HG03565 (cell line): Measurements from ENCODE around the gene FBXO10.

Experiments used
- ATAC-seq: cut with Tn5 transposase; IDR thresholded peaks from one replicate; pipeline ENCODE4 v1.9.1; 2021; ENCODE audit warnings: mild to moderate bottlenecking, moderate library complexity; ENCODE audit not compliant: unreplicated experiment

Gene FBXO10

GRCh38 chr9:37551468-37551867 is 24.7 kb downstream of the FBXO10 start:
- no peak for ATAC-seq

- no peak for ATAC-seq
Observed at GRCh38 chr9:37550781-37551180, 25.4 kb downstream of the FBXO10 start.

GRCh38 chr9:37549527-37549926 is 26.7 kb downstream of the FBXO10 start:
- no peak for ATAC-seq

DNA sequence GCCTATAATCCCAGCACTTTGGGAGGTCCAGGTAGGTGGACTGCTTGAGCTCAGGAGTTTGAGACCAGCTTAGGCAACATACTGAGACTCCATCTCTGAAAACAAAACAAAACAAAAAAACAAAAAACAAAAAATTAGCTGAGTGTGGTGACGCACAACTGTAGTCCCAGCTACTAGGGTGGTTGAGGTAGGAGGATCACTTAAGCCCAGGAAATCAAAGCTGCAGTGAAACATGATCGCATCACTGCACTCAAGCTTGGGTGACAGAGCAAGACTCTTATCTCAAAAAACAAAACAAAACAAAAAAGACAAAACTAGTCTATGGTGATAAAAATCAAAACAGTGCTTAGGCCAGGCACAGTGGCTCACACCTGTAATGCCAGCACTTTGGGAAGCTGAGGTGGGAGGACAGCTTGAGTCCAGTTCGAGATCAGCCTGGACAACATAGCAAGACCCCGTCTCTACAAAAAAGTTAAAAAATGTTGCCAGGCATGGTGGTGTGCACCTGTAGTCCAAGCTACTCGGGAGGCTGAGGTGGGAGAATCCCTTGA is 28.8 kb downstream of the FBXO10 start:
- ATAC-seq: no peak

GRCh38 chr9:37543468-37543867 is 32.7 kb downstream of the FBXO10 start:
- no peak for ATAC-seq

DNA sequence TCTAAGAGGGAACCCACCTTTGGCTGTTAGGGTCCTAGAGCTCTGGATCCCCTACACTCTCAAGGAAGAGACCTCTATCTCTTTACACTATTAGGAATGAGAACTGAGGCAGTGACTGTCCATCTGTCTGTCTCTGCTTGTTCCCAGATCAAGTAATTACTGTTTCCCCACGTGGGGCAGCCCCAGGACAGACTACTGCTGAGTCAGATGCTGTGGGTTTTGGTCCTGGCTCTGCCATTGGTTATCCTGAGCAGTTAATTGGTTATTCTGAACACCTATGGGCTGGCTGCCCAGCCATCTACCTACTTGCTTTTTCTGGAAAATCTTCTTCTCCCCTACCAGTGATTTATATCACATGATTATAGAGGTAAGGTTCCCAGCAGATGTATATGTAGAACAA is 33.3 kb downstream of the FBXO10 start:
- no peak for ATAC-seq

DNA sequence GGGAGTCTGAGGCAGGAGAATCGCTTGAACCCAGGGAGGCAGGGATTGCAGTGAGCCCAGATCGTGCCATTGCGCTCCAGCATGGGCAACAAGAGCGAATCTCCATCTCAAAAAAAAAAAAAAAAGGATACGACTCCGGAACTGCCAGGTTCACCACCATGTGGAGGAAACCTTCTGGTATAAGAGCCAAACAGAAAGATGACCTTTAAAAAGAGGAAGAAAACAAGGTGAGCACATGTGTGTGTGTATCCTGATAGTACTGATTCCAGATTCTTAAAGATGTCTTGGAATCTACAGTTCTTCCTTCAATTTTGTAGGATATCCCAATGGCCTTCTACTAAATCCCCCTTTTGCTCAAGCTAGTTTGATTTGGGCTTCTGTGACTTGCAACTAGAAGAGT is 33.7 kb downstream of the FBXO10 start:
- ATAC-seq: no peak

DNA sequence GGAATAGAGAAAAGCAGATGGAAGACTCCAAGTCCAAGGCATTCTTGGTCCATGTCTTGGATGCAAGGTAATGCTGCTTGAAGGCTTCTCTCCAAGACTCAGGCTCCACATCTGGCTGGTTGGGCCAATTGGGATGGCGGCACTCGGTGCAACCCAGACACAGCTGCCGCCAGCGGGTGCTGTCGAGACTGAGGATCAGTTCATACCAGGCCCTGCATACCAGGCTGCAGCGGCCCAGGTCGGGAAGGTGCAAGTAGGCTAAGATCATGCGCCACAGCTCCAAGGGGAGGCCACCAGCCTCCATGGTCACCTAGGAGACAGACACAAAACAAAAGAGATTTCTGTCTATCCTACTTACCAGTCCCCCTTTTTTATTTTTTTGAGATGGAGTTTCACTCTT is 34.7 kb downstream of the FBXO10 start:
- ATAC-seq: no peak

DNA sequence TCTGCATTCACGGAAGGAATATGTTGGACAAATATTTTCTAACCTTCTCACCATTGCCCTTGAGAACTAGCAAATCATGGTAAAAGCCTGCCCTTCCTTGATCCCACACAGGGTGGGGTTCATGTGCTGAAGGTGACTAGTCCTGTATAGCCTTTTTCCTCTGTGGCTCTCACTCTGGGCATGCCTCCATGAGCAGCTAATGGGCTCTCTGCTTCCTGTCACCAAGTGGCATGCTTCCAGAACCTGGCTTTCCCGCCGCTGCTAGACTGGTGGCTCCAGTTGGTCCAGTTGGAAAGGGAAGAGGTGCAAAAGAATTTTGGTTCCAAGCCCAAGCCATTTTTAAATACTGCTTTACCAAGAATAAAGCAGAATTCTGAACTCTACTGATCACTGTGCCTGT is 35.5 kb downstream of the FBXO10 start:
- ATAC-seq: no peak

- ATAC-seq: no peak
Observed at GRCh38 chr9:37539634-37540033, 36.5 kb downstream of the FBXO10 start.

GRCh38 chr9:37538099-37538498 is 38.1 kb downstream of the FBXO10 start:
- no peak for ATAC-seq

DNA sequence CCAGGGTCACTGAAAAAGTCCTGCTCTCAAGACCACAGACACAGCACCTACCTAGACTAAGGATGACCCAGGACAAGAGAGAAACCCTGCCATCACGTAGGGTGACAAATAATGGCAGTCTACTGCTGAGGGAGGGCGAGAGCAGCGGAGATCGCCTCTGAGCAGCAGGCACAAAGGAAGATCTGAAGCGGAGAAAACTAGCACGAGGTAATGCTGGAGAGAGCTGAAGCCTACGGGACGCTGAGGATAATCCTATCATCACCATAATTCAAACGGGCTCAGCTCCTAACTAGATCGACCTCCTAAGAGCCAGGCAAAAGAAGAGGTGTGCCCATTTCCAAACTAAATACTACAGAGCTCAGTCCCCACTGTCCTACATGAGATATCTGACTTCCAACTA is 41.3 kb downstream of the FBXO10 start:
- ATAC-seq: no peak

GRCh38 chr9:37534412-37534811 is 41.8 kb downstream of the FBXO10 start:
- no peak for ATAC-seq

- peak; percentile 62 for ATAC-seq
Observed at GRCh38 chr9:37531699-37532098, 44.5 kb downstream of the FBXO10 start.

DNA sequence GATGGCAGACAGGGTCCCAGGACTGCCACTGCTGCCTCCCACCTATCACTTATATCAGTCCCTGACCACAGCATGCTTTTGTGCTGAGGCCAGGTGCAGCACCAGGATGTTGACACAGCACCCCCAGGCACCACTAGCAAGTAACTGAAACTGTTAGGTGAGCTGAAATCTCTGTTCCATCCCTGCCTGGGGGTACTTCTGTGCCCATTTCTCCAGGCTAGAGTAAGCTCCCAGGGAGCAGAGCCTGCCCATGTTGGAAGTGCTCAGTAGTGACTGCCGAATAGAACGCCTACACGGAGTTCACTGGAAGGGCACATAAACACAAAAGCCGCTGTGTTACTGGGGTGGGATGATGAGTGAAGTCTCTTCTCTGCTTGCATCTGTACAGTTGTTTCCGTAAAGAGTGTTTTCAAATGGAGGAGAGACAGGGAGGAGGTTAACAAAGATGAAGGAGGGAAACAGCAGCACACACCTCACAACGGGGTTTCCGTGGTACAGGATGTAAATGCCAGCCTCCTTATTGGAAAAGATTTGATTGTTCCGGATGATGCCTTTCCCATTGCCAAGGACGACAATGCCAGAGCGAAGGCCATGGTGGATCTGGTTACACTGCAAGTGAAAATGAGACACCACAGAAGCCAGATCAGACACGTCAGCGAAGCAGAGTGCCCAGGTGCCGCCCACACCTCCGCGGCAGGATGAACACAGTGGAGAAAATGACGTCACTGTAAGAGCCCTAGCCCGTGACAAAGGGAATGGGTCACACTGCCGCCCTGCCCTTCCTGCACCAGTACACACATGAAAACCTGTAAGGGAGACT is 47.3 kb downstream of the FBXO10 start:
- peak; percentile 57 for ATAC-seq

GRCh38 chr9:37523916-37524315 is 52.3 kb downstream of the FBXO10 start:
- ATAC-seq: no peak

DNA sequence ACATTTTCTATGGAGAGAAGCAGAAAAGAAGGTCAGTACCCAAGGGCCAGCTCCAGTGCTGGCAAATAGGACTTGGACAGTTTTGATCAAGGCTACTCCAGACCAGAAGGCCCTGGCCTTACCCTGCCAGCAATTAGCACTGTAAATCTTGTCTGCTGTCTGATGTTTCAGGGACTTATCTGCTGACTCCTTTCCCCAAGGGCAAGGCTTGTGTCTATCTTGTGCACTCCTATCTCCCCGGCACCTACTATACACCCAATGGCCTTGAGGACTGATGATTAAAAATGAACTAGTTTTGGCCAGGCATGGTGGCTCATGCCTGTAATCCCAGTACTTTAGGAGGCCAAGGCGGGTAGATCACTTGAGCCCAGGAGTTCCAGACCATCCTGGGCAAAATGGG is 53.2 kb downstream of the FBXO10 start:
- no peak for ATAC-seq

DNA sequence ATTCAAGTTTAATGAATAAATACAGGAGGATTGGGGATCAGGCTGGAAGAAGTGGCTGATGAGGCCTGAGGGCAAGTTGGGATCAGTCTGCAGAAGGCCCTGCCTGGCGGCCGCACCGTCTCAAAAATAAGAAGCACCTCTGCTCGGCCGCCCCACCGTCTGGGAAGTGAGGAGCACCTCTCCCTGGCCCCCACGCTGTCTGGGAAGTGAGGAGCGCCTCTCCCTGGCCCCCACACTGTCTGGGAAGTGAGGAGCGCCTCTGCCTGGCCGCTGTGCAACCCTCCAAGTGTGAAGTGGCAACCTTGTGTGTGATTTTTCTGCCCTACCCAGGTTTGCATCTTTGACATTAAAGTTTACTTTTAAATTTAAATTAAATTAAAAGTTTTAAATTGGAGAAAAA is 55.1 kb downstream of the FBXO10 start:
- no peak for ATAC-seq

DNA sequence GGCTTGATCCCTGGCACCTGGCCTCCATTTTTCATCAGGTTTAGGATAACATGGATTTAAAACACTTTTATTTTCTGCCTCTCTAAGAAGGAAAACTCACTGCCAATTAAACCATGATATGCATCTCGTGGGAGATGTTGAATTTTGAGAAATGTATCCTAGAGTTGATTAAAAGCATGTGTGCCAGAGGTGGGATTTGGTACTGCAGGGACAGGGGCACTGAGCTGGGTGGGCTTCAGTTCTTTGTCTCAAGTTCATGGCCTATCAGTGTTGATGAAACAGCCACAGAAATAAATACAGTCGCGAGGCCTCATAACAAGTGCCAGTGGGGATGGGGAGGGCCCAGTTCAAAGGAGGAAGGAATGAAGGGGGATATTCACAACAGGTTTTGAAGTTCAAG is 55.5 kb downstream of the FBXO10 start:
- ATAC-seq: no peak

DNA sequence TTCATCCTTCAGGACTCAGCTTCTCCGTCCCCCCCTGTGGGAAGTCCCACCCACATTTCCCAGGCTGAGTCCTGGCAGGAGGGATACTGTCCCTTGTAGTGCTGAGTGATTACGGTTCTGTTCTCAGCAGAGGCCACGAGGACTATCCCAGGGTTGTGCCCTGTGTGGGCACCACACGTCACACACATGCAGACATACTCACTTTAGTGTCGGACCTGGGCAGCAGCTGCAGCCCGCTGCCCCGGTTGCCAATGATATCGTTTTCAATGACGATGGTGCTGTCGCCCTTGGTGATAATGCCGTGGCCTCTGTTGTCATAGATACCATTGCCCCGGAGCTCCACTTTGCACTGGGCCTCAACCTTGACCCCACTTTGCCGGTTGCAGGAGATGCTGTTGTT is 58.3 kb downstream of the FBXO10 start:
- no peak for ATAC-seq

- ATAC-seq: no peak
Observed at GRCh38 chr9:37515620-37516258, 60.4 kb downstream of the FBXO10 start.

DNA sequence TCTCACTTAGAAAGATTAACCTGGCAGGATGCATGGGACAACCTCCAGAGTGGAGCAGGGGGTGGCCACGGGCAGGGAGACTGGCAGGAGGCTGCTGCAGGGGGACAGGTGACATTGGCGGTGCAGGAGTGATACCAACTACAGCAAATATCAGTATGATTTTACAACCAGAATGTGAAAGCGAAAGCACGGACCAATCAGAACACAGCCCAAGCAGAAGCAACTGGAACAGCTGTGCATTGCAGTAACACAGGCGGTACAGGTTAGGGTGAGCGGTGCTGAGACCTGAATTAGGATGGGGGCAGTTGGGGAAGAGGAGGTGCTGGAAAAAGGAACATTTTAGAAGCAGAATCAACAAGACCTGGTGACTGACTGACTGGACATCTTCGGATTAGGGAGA is 61.2 kb downstream of the FBXO10 start:
- ATAC-seq: no peak
